Body of pancreas (tissue), 4 donors: Measurements from ENCODE around the gene FLT1. TPM values are rescaled to one million over a fixed set of nuclear protein-coding genes. Genes with fewer than 3 reads are reported as not detected.

Experiments
- ATAC-seq: fragments of 150-250 bp; one replicate; pipeline ENCODE4 v1.9.1; 2016
- DNase-seq, 4 donors: peaks; one replicate each; pipeline ENCODE4 v3.0.0-alpha.2; 2019
- H3K27ac ChIP-seq, 4 donors: fragments of 200-600 bp; sonication (generic); 1 replicate in 3 of 4; 2 replicates in 1 of 4; pipeline versions ENCODE4 v1.5.1 to v1.6.1; 2016 to 2019; ENCODE audit warnings: mild to moderate bottlenecking in 1 of 4, mixed read lengths in 1 of 4, moderate library complexity in 1 of 4
- H3K27me3 ChIP-seq, 2 donors: fragments of 200-600 bp; sonication (generic); one replicate each; pipeline ENCODE4 v1.6.0; 2016; ENCODE audit warnings: mild to moderate bottlenecking in 1 of 2
- H3K36me3 ChIP-seq, 2 donors: fragments of 200-600 bp; sonication (generic); replicated peaks in 1 of 2; 2 replicates each; pipeline ENCODE4 v1.5.1; 2016; ENCODE audit warnings: low read depth in 2 of 2; ENCODE audit not compliant: insufficient read depth in 1 of 2
- H3K4me1 ChIP-seq: fragments of 200-600 bp; sonication (generic); one replicate; pipeline ENCODE4 v1.6.0; 2016
- H3K4me3 ChIP-seq, 2 donors: fragments of 200-600 bp; sonication (generic); 1 replicate in 1 of 2; 2 replicates in 1 of 2; pipeline ENCODE4 v1.5.1; 2016 to 2019
- H3K9me3 ChIP-seq, 3 donors: fragments of 200-600 bp; sonication (generic); 1 replicate in 2 of 3; 2 replicates in 1 of 3; pipeline ENCODE4 v1.5.1; 2016
- POLR2A ChIP-seq, 3 donors: fragments of 450-650 bp; IDR thresholded peaks; one replicate each; pipeline ENCODE4 v1.6.1; 2016; ENCODE audit warnings: antibody characterized with exemption in 3 of 3, mild to moderate bottlenecking in 2 of 3
- WGBS, 2 donors: methylation state at CpG; one replicate each; pipeline ENCODE4 v1.1.5; 2017; 5-methylcytosine and 5-hydroxymethylcytosine counted together
- intact Hi-C: fragments of 100-400 bp; cut with DNase I; formaldehyde crosslinking; loops from one replicate; pipeline ENCODE4 v1.15.1; 2023
- total RNA-seq, 2 donors: library from RNA; depleted of rRNA; stranded (reverse); fragments of >200 nt; gene quantifications; one replicate each; pipeline ENCODE4 v1.1.0, GENCODE V29; 2016
- TF ChIP-seq, protein P1 (sequence below), 7 experiments: fragments of 450-650 bp in 4 of 7; fragments of 200-600 bp in 3 of 7; sonication (generic) in 3 of 7; IDR thresholded peaks; one replicate each; pipeline ENCODE4 v1.5.1; 2016 to 2019; ENCODE audit warnings: antibody characterized with exemption in 7 of 7

The FLT1 gene
- total RNA-seq, 2 donors from 2014 or later: 15.3 to 20.4 TPM

- WGBS, 2 donors: 69% methylated on average over 4 of the region's 4 CpGs
- H3K4me1 ChIP-seq: no peaks in the 10 kb centered on the region
- intact Hi-C loops: no loop called here
- TF ChIP-seq POLR2A (IDR thresholded peaks at IDR 0.05): no peak
- TF ChIP-seq, protein P1, sequence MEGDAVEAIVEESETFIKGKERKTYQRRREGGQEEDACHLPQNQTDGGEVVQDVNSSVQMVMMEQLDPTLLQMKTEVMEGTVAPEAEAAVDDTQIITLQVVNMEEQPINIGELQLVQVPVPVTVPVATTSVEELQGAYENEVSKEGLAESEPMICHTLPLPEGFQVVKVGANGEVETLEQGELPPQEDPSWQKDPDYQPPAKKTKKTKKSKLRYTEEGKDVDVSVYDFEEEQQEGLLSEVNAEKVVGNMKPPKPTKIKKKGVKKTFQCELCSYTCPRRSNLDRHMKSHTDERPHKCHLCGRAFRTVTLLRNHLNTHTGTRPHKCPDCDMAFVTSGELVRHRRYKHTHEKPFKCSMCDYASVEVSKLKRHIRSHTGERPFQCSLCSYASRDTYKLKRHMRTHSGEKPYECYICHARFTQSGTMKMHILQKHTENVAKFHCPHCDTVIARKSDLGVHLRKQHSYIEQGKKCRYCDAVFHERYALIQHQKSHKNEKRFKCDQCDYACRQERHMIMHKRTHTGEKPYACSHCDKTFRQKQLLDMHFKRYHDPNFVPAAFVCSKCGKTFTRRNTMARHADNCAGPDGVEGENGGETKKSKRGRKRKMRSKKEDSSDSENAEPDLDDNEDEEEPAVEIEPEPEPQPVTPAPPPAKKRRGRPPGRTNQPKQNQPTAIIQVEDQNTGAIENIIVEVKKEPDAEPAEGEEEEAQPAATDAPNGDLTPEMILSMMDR (IDR thresholded peaks at IDR 0.05): no peak
- no peak for ATAC-seq
- no peak overlapping the region for H3K4me3 ChIP-seq
- DNase-seq: no peak
- H3K27me3 ChIP-seq: no peaks in the 10 kb centered on the region
- H3K36me3 ChIP-seq: no peaks in the 10 kb centered on the region
- no peak overlapping the region for H3K27ac ChIP-seq
- no peaks in the 10 kb centered on the region for H3K9me3 ChIP-seq
These were observed 124.5 kb downstream of the FLT1 start for GRCh38 chr13:28370448-28370847.

GRCh38 chr13:28358708-28359107 is 136.2 kb downstream of the FLT1 start:
- no peaks in the 10 kb centered on the region for H3K27me3 ChIP-seq

GRCh38 chr13:28357911-28358433 is 137.0 kb downstream of the FLT1 start:
- ATAC-seq (no peak), DNase-seq (no peak)
- no peak for TF ChIP-seq POLR2A (IDR thresholded peaks at IDR 0.05)
- TF ChIP-seq, protein P1 (IDR thresholded peaks at IDR 0.05): no peak
- Histone ChIP-seq H3K27ac (no peak overlapping the region), H3K36me3 (no peaks in the 10 kb centered on the region), H3K4me3 (no peak overlapping the region), H3K9me3 (no peaks in the 10 kb centered on the region), H3K4me1 (no peaks in the 10 kb centered on the region), H3K27me3 (no peaks in the 10 kb centered on the region)
- intact Hi-C loops: no loop called here
- 69 to 89% methylated on average over 4 of the region's 4 CpGs for WGBS, 2 donors

More at GRCh38 chr13:28358708-28359107, 136.2 kb downstream of the FLT1 start:
- H3K4me3 ChIP-seq: no peak overlapping the region
- WGBS, 2 donors: 61 to 66% methylated on average over 2 of the region's 2 CpGs
- H3K36me3 ChIP-seq: no peaks in the 10 kb centered on the region
- TF ChIP-seq, protein P1 (IDR thresholded peaks at IDR 0.05): no peak
- no peak for TF ChIP-seq POLR2A (IDR thresholded peaks at IDR 0.05)
- ATAC-seq (no peak), DNase-seq (no peak)
- intact Hi-C loops: no loop called here
- no peak overlapping the region for H3K27ac ChIP-seq
- H3K4me1 ChIP-seq: no peaks in the 10 kb centered on the region
- no peaks in the 10 kb centered on the region for H3K9me3 ChIP-seq

- H3K27me3 ChIP-seq: no peaks in the 10 kb centered on the region
- H3K36me3 ChIP-seq: no peaks in the 10 kb centered on the region
- WGBS, 2 donors: 62% methylated on average over 8 of the region's 8 CpGs
- H3K4me1 ChIP-seq: no peaks in the 10 kb centered on the region
- no peaks in the 10 kb centered on the region for H3K9me3 ChIP-seq
- intact Hi-C loops: no loop called here
- H3K27ac ChIP-seq: no peak overlapping the region
- H3K4me3 ChIP-seq: no peak overlapping the region
- TF ChIP-seq, protein P1 (IDR thresholded peaks at IDR 0.05): no peak
- no peak for TF ChIP-seq POLR2A (IDR thresholded peaks at IDR 0.05)
- ATAC-seq (no peak), DNase-seq (no peak)
These were observed 137.6 kb downstream of the FLT1 start for GRCh38 chr13:28357247-28357825.

DNA sequence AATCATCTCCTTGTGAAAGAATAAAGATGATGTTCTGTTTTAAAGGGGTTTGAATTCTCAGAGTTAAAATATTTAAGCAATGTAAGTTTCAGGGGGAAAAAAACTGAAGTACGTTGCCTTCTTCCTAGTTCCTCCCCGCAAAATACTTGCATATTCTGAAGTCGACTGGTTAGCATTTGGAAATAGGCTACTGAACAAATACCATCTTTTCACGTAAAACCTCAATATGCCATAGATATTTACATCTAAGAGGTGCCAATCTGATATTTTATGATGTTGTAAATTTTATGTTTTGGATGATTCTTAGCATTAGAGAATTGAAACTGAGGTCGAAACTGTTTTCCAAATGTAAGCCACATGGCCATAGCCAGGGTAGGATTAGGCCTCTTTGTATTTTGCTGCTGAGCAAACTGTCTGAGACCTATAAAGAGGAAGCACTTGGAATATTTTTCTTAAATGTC is 138.3 kb downstream of the FLT1 start:
- no peak for TF ChIP-seq POLR2A (IDR thresholded peaks at IDR 0.05)
- TF ChIP-seq, protein P1 (IDR thresholded peaks at IDR 0.05): no peak
- no peak for ATAC-seq
- Histone ChIP-seq H3K27me3 (no peaks in the 10 kb centered on the region), H3K36me3 (no peaks in the 10 kb centered on the region), H3K9me3 (no peaks in the 10 kb centered on the region), H3K4me3 (no peak overlapping the region), H3K4me1 (no peaks in the 10 kb centered on the region), H3K27ac (no peak overlapping the region)
- 74 to 75% methylated on average over 5 of the region's 5 CpGs for WGBS, 2 donors
- no peak for DNase-seq
- intact Hi-C loops: no loop called here
